ENCODE measurements around the gene C7orf33.
A peak's percentile ranks its signal among the peaks of the same experiment; 100 is the strongest.
"Not testable (repeated sequence)": the region's sequence is repeated elsewhere in the genome, so short reads cannot be mapped to it uniquely, and the experiment has no call there.

C7orf33 gene

DNA sequence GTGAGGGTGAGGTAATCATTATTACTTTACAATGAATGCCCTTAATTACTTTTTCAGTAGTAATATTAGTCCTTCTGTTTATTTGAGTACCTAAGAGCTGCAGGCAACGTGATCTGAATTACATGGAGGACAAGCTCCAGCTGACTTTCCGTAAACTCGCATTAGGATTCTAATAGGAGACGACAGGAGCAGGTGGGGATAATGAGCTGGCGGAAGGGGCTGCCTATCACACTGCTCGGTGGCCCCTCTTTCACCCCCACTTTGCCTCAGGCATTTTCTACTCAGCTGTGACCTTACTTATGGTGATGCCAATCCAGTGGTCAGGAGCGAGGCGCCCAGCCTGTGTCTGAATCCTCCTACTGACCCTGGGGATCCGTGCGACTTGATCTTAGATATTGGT, at the start of gene C7orf33:
Gene C7orf33 (plus strand): TSS at position 296 of the 400 bp plus-strand sequence. CDS start 160 bp downstream, outside the sequence.
- DNase-seq (ENCODE audit: low spot score): no peak

- no peak for DNase-seq (ENCODE audit: low spot score)
Measured at GRCh38 chr7:148541891-148542504, 48.6 kb upstream of the C7orf33 start.

DNA sequence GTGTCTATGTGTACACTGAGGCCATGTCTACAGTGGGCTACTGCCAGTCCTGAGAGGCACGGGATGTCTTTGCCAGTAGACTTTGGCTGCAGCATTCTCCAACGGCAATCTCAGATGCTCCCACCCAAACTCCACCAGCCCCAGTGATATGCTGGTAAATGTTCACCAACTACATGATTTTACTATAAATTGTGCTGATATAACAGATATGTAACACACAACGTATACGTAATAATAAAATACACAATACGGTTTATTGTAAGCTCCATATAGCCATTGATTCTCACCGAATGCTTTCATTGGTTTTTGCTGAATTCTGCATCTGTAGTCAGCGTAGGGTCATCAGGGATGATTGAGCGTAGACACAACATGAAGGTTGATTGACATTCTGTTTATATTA, 47.3 kb upstream of the C7orf33 start:
- no peak for DNase-seq (ENCODE audit: low spot score)

GRCh38 chr7:148545172-148545571, 45.4 kb upstream of the C7orf33 start:
- DNase-seq (ENCODE audit: low spot score): no peak

DNA sequence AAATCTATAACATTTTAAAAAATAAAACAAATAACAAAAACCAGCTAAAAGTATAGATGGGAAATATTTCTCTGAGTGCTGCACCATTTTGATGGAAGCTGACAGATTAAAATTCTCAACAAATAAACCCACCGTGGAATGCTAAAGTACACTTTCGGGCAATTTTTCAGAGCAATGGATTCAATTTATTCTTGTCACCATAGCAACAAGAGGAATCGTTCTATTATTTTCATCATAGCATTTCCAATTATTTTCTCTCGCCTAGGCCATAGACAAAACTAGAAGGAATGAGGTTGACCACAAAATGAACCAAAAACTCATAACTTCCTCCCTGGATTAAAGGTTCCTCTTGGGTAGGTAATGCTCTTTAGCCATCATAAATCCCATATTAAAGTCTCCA, 44.6 kb upstream of the C7orf33 start:
- DNase-seq (ENCODE audit: low spot score): no peak

GRCh38 chr7:148546857-148547256, 43.7 kb upstream of the C7orf33 start:
- DNase-seq (ENCODE audit: low spot score): no peak

DNA sequence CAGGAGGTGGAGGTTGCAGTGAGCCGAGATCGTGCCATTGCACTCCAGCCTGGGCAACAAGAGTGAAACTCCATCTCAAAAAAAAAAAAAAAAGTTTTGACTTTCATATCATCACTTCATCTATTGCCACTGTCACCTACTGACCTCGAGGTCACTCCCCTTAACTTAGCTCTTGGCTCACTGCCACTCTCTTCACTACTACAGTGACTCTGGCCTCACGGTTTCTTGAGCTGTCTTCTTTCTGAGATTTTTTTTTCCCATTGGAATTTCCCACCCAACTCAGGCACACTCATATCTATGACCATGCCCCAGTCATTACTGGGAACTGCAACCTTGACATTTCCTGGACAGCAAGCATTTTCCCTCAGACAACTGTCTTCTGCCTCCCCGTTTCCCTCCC, 42.6 kb upstream of the C7orf33 start:
- no peak for DNase-seq (ENCODE audit: low spot score)

GRCh38 chr7:148553979-148554378, 36.6 kb upstream of the C7orf33 start:
- no peak for DNase-seq (ENCODE audit: low spot score)

- no peak for DNase-seq (ENCODE audit: low spot score)
Measured at GRCh38 chr7:148556892-148557291, 33.7 kb upstream of the C7orf33 start.

DNA sequence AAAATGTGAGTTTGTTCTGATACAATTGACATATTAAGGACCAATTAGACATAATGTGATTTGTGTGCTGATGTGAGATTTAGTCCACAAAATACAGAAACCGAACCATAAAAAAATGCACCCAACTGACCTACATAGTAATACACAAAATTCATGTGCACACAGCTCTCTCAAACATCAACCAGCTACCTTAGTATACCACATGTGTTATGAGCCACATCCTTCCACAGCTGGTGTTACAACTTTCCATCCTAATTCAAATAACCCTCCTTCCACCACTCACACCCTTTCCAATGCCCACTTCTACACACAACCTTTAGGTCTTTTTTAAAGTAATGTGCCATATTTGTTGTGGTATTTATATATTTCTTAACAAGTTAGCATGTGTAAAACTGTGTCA, 31.7 kb upstream of the C7orf33 start:
- no peak for DNase-seq (ENCODE audit: low spot score)

- no peak for DNase-seq (ENCODE audit: low spot score)
Measured at GRCh38 chr7:148561099-148561498, 29.5 kb upstream of the C7orf33 start.

DNA sequence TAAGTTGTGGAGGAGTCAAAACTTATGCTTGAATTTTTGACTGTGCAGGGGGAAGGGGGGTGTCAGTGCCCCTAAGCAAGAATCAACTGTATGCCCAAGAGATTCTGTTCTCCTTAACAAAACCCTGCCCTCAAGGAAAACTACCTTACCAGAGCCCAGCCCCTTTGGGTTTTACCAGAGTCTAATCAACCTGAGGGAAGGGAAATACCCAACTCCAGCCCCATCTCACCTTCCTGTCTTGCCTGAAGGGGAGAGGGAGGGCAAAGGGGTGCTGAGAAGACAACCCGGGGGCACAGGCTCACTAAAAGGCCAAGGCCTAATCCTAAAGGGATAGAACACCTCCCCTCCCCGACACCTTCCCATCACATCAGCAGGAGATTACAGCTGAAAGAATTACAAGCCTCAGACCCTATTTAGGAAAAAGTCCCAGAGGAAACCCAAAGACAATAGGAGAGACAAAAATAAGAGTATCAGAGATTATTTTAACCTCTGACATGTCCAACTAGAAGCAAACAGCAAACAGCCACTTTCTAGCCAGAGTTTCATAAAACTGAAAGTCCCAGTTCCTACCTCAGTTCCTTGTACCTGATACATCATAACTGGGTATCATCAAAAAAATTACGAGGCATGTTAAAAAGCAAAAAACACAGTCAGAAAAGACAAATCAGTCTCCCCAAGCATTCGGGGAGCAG, 26.8 kb upstream of the C7orf33 start:
- no peak for DNase-seq (ENCODE audit: low spot score)

DNA sequence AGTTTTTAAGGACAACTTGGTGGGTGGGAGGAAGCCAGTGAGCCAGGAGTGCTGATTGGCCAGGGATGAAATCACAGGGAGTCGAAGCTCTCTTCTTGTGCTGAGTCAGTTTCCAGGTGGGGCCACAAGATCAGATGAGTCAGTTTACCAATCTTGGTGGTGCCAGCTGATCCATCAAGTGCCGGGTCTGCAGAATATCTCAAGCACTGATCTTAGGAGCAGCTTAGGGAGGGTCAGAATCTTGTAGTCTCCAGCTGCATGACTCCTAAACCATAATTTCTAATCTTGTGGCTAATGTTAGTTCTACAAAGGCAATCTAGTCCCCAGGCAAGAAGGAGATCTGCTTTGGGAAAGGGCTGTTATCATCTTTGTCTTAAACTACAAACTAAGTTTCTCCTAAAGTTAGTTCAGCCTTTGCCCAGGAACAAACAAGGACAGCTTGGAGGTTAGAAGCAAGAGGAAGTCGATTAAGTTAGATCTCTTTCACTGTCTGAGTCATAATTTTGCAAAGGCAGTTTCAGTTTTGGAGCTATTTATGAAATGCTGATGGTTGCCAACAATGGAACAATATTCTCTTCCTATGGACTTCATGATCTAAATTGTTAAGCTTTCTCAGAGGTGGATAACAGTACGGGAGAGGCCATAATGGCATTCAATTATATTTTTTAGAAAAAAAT, 26.2 kb upstream of the C7orf33 start:
- not testable (repeated sequence) for DNase-seq (ENCODE audit: low spot score)

DNA sequence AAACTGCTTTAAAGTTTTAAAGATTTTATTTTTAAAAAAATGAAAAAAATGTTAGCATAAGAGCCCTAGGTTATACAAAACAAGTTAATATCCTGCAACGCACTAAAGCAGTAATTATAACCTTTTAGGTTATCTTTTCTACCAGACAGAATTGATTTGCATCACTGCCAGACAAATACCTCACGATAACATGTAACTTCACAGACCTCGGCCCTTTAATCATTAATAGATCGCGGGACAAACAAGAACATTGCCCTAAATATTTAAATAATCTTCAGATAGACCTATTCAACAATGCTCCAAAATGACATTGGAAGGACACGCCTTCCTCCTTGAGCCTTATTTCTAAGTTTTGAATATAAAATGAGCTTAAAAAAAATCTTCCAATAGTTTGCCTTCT, 23.8 kb upstream of the C7orf33 start:
- no peak for DNase-seq (ENCODE audit: low spot score)

GRCh38 chr7:148567524-148567923, 23.0 kb upstream of the C7orf33 start:
- no peak for DNase-seq (ENCODE audit: low spot score)

- DNase-seq (ENCODE audit: low spot score): no peak
Measured at GRCh38 chr7:148570510-148570909, 20.1 kb upstream of the C7orf33 start.

GRCh38 chr7:148570973-148571372, 19.6 kb upstream of the C7orf33 start:
- DNase-seq (ENCODE audit: low spot score): not testable (repeated sequence)

GRCh38 chr7:148571381-148571780, 19.2 kb upstream of the C7orf33 start:
- DNase-seq (ENCODE audit: low spot score): no peak

DNA sequence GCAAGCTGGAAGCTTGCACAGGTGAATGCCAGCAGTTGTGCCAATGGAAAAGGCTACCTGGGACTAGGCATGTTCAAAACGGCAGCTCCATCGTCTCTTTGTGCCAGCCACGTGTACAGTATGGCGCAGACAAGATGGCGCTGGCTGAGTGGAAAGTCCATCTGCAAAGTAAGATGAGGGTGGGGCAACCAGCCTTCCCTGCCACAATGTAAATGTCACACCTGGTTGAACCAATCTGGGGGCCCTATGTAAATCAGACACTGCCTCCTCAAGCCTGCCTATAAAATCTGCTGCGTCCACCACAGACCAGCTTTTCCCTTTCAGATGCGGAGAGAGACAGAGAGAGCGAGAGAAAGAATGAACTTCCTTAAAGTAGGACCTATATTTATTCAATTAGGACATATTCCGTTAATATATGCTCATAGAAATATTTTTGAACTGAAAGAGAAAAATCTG, 18.5 kb upstream of the C7orf33 start:
- DNase-seq (ENCODE audit: low spot score): no peak

DNA sequence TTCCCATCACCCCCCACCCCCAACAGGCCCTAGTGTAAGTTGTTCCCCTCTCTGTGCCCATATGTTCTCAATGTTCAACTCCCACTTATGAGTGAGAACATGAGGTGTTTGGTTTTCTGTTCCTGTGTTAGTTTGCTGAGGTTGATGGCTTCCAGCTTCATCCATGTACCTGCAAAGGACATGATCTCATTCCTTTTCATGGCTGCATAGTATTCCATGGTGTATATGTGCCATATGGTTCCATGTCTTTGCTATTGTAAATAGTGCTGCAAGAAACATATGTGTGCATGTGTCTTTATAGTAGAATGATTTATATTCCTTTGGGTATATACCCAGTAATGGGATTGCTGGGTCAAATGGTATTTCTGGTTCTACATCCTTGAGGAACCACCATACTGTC, 17.0 kb upstream of the C7orf33 start:
- DNase-seq (ENCODE audit: low spot score): not testable (repeated sequence)

DNA sequence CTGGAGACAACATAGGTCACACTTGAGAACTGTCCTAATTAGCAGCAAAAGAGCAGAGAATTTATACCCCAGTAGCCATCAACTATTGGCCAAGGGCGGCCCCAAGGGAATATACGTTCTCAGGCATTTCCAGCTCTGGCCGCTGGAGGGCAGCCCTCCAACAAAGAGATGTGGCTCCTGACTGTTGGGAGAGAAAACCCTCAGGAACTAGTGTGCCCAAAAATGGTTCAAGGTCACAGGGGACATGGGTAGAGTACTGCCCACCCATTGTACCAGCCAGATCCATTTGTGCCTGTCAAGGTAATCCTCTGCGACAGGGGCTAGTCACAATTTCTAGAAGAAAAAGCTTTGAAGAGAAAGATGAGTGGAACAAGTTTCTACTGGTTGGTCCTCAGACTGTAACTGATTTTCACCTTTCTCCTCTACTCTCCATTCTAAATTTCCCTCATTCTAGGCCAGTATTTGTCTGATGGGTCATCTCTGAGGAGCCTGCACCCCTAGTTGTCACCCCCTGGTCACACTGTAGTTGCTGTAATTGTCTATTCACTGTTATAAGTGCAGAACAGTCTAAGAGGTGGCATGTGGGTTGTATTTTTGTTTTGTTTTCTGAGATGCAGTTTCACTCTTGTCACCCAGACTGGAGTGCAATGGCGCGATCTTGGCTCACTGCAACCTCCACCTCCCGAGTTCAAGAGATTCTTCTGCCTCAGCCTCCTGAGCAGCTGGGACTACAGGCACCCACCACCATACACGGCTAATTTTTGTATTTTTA, 14.7 kb upstream of the C7orf33 start:
- DNase-seq (ENCODE audit: low spot score): peak; percentile 75

GRCh38 chr7:148579366-148579765, 11.2 kb upstream of the C7orf33 start:
- DNase-seq (ENCODE audit: low spot score): no peak

All from AG08395 (cell line).